Gastroesophageal sphincter (tissue), 3 donors: ENCODE data around the gene PLEKHM3.

Experiments used
- POLR2A ChIP-seq, 2 donors: fragments of 450-650 bp; IDR thresholded peaks; one replicate each; pipeline ENCODE4 v1.6.1; 2017; ENCODE audit warnings: antibody characterized with exemption in 2 of 2, mild to moderate bottlenecking in 2 of 2, moderate library complexity in 1 of 2
- POLR2AphosphoS5 ChIP-seq: sonication (generic); formaldehyde crosslinking; IDR thresholded peaks from one replicate; pipeline ENCODE4 v1.6.1; 2017; ENCODE audit warnings: antibody characterized with exemption
- TF ChIP-seq, protein P1 (sequence below), 4 experiments: fragments of 200-600 bp in 2 of 4; fragments of 450-650 bp in 2 of 4; sonication (generic) in 1 of 4; IDR thresholded peaks; one replicate each; pipeline ENCODE4 v1.5.1; 2017 to 2019; ENCODE audit warnings: antibody characterized with exemption in 4 of 4, mild to moderate bottlenecking in 2 of 4, moderate library complexity in 2 of 4

DNA sequence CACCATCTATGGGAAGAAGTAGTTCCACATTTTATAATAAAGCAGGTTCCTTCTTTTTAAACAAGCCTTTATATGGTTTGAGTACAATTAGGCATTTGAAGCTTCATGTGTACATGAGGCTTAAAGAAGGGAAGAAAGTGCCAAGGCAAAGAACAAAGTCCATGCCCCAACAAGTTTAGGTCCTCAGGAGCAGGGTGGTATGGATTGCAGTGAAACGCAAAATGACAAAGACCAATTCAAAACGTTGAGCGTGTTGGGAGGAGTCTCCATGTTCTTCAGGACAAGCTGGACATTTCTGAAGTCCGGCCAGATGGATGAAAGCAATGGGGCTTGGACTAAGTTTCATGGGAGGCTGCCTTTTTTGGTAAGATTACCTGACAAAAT lies 176.8 kb downstream of the PLEKHM3 start:
- TF ChIP-seq, protein P1, sequence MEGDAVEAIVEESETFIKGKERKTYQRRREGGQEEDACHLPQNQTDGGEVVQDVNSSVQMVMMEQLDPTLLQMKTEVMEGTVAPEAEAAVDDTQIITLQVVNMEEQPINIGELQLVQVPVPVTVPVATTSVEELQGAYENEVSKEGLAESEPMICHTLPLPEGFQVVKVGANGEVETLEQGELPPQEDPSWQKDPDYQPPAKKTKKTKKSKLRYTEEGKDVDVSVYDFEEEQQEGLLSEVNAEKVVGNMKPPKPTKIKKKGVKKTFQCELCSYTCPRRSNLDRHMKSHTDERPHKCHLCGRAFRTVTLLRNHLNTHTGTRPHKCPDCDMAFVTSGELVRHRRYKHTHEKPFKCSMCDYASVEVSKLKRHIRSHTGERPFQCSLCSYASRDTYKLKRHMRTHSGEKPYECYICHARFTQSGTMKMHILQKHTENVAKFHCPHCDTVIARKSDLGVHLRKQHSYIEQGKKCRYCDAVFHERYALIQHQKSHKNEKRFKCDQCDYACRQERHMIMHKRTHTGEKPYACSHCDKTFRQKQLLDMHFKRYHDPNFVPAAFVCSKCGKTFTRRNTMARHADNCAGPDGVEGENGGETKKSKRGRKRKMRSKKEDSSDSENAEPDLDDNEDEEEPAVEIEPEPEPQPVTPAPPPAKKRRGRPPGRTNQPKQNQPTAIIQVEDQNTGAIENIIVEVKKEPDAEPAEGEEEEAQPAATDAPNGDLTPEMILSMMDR (IDR thresholded peaks at IDR 0.05) = no peak
- TF ChIP-seq POLR2AphosphoS5 (no peak), POLR2A (IDR thresholded peaks at IDR 0.05) (no peak)
